WTC11 (cell line): Measurements from ENCODE around the gene MRC1.

Source experiments
- ETV6 ChIP-seq: sonication (generic); formaldehyde crosslinking; IDR thresholded peaks from 2 replicates; pipeline ENCODE4 v1.8.1; 2022; ENCODE audit warnings: mild to moderate bottlenecking, missing genetic modification reagents
- NR3C1 ChIP-seq: sonication (generic); formaldehyde crosslinking; conservative IDR thresholded peaks from 2 replicates; pipeline ENCODE4 v1.8.1; 2023; ENCODE audit warnings: low read depth, mild to moderate bottlenecking, missing genetic modification reagents
- TF ChIP-seq, protein P1 (sequence below): fragments of 200-600 bp; IDR thresholded peaks from 2 replicates; pipeline ENCODE4 v1.8.0; 2022; ENCODE audit warnings: antibody characterized with exemption

DNA sequence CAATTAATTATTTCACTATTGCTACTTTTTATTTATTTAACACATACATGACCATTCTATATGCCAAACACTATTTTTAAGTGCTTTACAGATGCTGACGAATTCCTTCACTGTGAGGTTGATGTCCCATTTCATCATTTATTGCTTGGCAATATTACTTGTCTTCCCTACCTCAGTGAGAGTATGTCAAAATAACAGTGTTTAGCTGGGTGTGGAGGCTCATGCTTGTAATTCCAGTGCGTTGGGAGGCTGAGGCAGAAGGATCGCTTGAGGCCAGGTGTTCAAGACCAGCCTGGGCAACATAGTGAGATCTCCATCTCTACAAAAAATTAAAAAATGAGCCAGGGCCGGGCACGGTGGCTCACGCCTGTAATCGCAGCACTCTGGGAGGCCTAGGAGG is 19.8 kb upstream of the MRC1 start:
- TF ChIP-seq, protein P1, sequence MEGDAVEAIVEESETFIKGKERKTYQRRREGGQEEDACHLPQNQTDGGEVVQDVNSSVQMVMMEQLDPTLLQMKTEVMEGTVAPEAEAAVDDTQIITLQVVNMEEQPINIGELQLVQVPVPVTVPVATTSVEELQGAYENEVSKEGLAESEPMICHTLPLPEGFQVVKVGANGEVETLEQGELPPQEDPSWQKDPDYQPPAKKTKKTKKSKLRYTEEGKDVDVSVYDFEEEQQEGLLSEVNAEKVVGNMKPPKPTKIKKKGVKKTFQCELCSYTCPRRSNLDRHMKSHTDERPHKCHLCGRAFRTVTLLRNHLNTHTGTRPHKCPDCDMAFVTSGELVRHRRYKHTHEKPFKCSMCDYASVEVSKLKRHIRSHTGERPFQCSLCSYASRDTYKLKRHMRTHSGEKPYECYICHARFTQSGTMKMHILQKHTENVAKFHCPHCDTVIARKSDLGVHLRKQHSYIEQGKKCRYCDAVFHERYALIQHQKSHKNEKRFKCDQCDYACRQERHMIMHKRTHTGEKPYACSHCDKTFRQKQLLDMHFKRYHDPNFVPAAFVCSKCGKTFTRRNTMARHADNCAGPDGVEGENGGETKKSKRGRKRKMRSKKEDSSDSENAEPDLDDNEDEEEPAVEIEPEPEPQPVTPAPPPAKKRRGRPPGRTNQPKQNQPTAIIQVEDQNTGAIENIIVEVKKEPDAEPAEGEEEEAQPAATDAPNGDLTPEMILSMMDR: no peak
- TF ChIP-seq NR3C1 (CRISPR knock-in tag) (no peak), ETV6 (CRISPR knock-in tag) (no peak)
